Right lobe of liver (tissue), 4 donors: ENCODE measurements around the gene CEP70.

Experiments
- CTCF ChIP-seq, 4 donors: fragments of 200-600 bp in 3 of 4; fragments of 450-650 bp in 1 of 4; IDR thresholded peaks; one replicate each; pipeline versions ENCODE4 v1.5.1 to v1.8.0; 2016 to 2022; ENCODE audit warnings: antibody characterized with exemption in 4 of 4, mild to moderate bottlenecking in 2 of 4
- POLR2A ChIP-seq: fragments of 450-650 bp; IDR thresholded peaks from one replicate; pipeline ENCODE4 v1.6.1; 2017; ENCODE audit warnings: antibody characterized with exemption, mild to moderate bottlenecking
- donor health status: DM: no; HTN: no; CAD: no.
- donor health status: DM: no; HTN: no; CAD: no.
- donor health status: DM: no; HTN: yes; CAD: no.

- TF ChIP-seq CTCF (IDR thresholded peaks at IDR 0.05) = no peak
- no peak for TF ChIP-seq POLR2A
These were observed 133.4 kb downstream of the CEP70 start for GRCh38 chr3:138460536-138461205.
